ENCODE data around the gene TMSB4X. TPM values are rescaled to one million over a fixed set of nuclear protein-coding genes. Genes with fewer than 3 reads are reported as not detected.
"Not testable (repeated sequence)": the region's sequence is repeated elsewhere in the genome, so short reads cannot be mapped to it uniquely, and the experiment has no call there.

TMSB4X gene
- total and polyA plus RNA-seq, 8 donors, result 460 to 2,276 (median 1,009) TPM

- H3K4me3 ChIP-seq, result no peak overlapping the region
- no peak for DNase-seq
- intact Hi-C loops (cut with DNase I), result no loop called here
- H3K4me1 ChIP-seq, result no peaks in the 10 kb centered on the region
- no peak for ATAC-seq
- H3K27ac ChIP-seq, result no peak overlapping the region
- no peaks in the 10 kb centered on the region for H3K36me3 ChIP-seq
- no peak for TF ChIP-seq CTCF (IDR thresholded peaks at IDR 0.05)
- peaks cover 0 to 3% (median 0%) of the 10 kb centered on the region in 4 donors for H3K27me3 ChIP-seq
- WGBS, 2 donors, result 90 to 100% methylated on average over 1 of the region's 1 CpG
- no peak for FAIRE-seq
- no peaks in the 10 kb centered on the region for H3K9me3 ChIP-seq
Measured at GRCh38 chrX:12936947-12937346, 38.0 kb upstream of the TMSB4X start.

- H3K4me3 ChIP-seq; DNase-seq; H3K27ac ChIP-seq; intact Hi-C loops (cut with DNase I); FAIRE-seq; ATAC-seq; H3K36me3 ChIP-seq; H3K9me3 ChIP-seq; H3K27me3 ChIP-seq; H3K4me1 ChIP-seq: not testable (repeated sequence)
- 83 to 86% methylated on average over 8 to 9 of the region's 9 CpGs for WGBS, 2 donors
Measured at GRCh38 chrX:12940471-12940870, 34.4 kb upstream of the TMSB4X start.

- ATAC-seq; H3K9me3 ChIP-seq; H3K36me3 ChIP-seq; H3K4me3 ChIP-seq; intact Hi-C loops (cut with DNase I); H3K27me3 ChIP-seq; DNase-seq; H3K27ac ChIP-seq; FAIRE-seq: not testable (repeated sequence)
- 72 to 81% methylated on average over 4 of the region's 6 CpGs for WGBS, 2 donors
- H3K4me1 ChIP-seq, result peaks cover 9 to 16% (median 13%) of the 10 kb centered on the region in 3 donors
Measured at GRCh38 chrX:12943592-12943991, 31.3 kb upstream of the TMSB4X start.

GRCh38 chrX:12944452-12944851, 30.5 kb upstream of the TMSB4X start:
- FAIRE-seq; DNase-seq; H3K27me3 ChIP-seq; H3K9me3 ChIP-seq; intact Hi-C loops (cut with DNase I); H3K36me3 ChIP-seq; H3K4me3 ChIP-seq; ATAC-seq; H3K27ac ChIP-seq: not testable (repeated sequence)
- WGBS, 2 donors, result 74 to 75% methylated on average over 2 to 3 of the region's 4 CpGs
- H3K4me1 ChIP-seq, result peaks cover 9 to 16% (median 13%) of the 10 kb centered on the region in 3 donors

- no peaks in the 10 kb centered on the region for H3K27me3 ChIP-seq
- no peak for TF ChIP-seq CTCF (IDR thresholded peaks at IDR 0.05)
- FAIRE-seq (no peak), DNase-seq (no peak), ATAC-seq (no peak)
- H3K4me1 ChIP-seq, result peaks cover 9 to 16% (median 16%) of the 10 kb centered on the region in 3 donors
- WGBS, 2 donors, result 78 to 83% methylated on average over 4 of the region's 4 CpGs
- no peaks in the 10 kb centered on the region for H3K9me3 ChIP-seq
- intact Hi-C loops (cut with DNase I), result no loop called here
- H3K36me3 ChIP-seq, result no peaks in the 10 kb centered on the region
- no peak overlapping the region for H3K4me3 ChIP-seq
- H3K27ac ChIP-seq, result no peak overlapping the region
Measured at GRCh38 chrX:12945494-12945893, 29.4 kb upstream of the TMSB4X start.

- WGBS, 2 donors, result 53 to 57% methylated on average over 4 of the region's 4 CpGs
- no peak for FAIRE-seq
- H3K27me3 ChIP-seq, result no peaks in the 10 kb centered on the region
- ATAC-seq, result no peak
- peaks cover 9 to 16% (median 16%) of the 10 kb centered on the region in 3 donors for H3K4me1 ChIP-seq
- no peak overlapping the region for H3K4me3 ChIP-seq
- no peaks in the 10 kb centered on the region for H3K9me3 ChIP-seq
- no peak overlapping the region for H3K27ac ChIP-seq
- no peak for TF ChIP-seq CTCF (IDR thresholded peaks at IDR 0.05)
- intact Hi-C loops (cut with DNase I), result no loop called here
- no peak for DNase-seq
- no peaks in the 10 kb centered on the region for H3K36me3 ChIP-seq
Measured at GRCh38 chrX:12946406-12946805, 28.5 kb upstream of the TMSB4X start.

All from pancreas (tissue), 10 donors.